H1 (cell line): ENCODE data around the gene NLRC5. TPM values are rescaled to one million over a fixed set of nuclear protein-coding genes. Genes with fewer than 3 reads are reported as not detected.

Experiments
- CTCF ChIA-PET: fragments of 300-600 bp; sonication (Branson Sonifier 250); formaldehyde crosslinking; loops from one replicate; lab custom pipeline; 2021; ENCODE audit not compliant: partially characterized antibody; lab: Charles Lee
- POLR2A ChIA-PET: fragments of 300-600 bp; sonication (Branson Sonifier 250); formaldehyde crosslinking; loops from one replicate; lab custom pipeline; 2021; ENCODE audit warnings: inconsistent platforms; ENCODE audit not compliant: partially characterized antibody; lab: Charles Lee
- DNase-seq, 2 experiments: peaks; one replicate each; pipeline versions ENCODE4 v3.0.0 to v3.0.0-alpha.2; 2010 to 2022; ENCODE audit warnings: low spot score in 2 of 2, low read depth in 1 of 2, mixed read lengths in 1 of 2
- FAIRE-seq: peaks from 2 replicates; lab custom pipeline; 2011; peaks lifted over from hg19 to GRCh38; lab: Jason Lieb, UNC
- H2AFZ ChIP-seq: 2 replicates; pipeline ENCODE4 v1.8.1; 2012; ENCODE audit warnings: low read length, inconsistent platforms
- H2AK5ac ChIP-seq: 2 replicates; pipeline ENCODE4 v1.6.1; 2013; ENCODE audit warnings: low read depth, low read length
- H2BK120ac ChIP-seq: replicated peaks from 2 replicates; pipeline ENCODE3; 2013; ENCODE audit warnings: low read depth, low read length, inconsistent platforms
- H2BK12ac ChIP-seq: 2 replicates; pipeline ENCODE4 v1.6.1; 2013; ENCODE audit warnings: low read depth, low read length
- H2BK15ac ChIP-seq: 2 replicates; pipeline ENCODE4 v1.6.1; 2013; ENCODE audit warnings: low read length
- H2BK20ac ChIP-seq: 2 replicates; pipeline ENCODE4 v1.6.1; 2013; ENCODE audit warnings: low read length
- H2BK5ac ChIP-seq: 2 replicates; pipeline ENCODE4 v1.6.1; 2013; ENCODE audit warnings: low read depth, low read length
- H3K14ac ChIP-seq: 2 replicates; pipeline ENCODE4 v1.6.1; 2013; ENCODE audit warnings: inconsistent platforms; ENCODE audit not compliant: insufficient read length
- H3K18ac ChIP-seq: 2 replicates; pipeline ENCODE4 v1.6.1; 2013; ENCODE audit warnings: low read length; ENCODE audit errors: extremely low read depth
- H3K23ac ChIP-seq: 2 replicates; pipeline ENCODE4 v1.6.1; 2013; ENCODE audit warnings: inconsistent platforms; ENCODE audit not compliant: insufficient read length
- H3K23me2 ChIP-seq: 2 replicates; pipeline ENCODE4 v1.6.1; 2013; ENCODE audit warnings: low read depth, low read length
- H3K27ac ChIP-seq: 2 replicates; pipeline ENCODE4 v1.6.1; 2011; ENCODE audit warnings: low read depth, low read length, inconsistent platforms
- H3K27me3 ChIP-seq, 4 experiments: replicated peaks in 1 of 4; 1 replicate in 1 of 4; 2 replicates in 3 of 4; pipeline versions ENCODE4 v1.6.1 to v1.8.1; 2011 to 2013; ENCODE audit warnings: low read length in 3 of 4, mild to moderate bottlenecking in 3 of 4, inconsistent platforms in 2 of 4, mixed read lengths in 2 of 4, moderate library complexity in 1 of 4; ENCODE audit not compliant: control insufficient read depth in 3 of 4, insufficient read depth in 3 of 4; ENCODE audit errors: extremely low read depth in 1 of 4
- H3K36me3 ChIP-seq, 4 experiments: 2 replicates each; pipeline versions ENCODE4 v1.6.1 to v1.8.1; 2011 to 2013; ENCODE audit warnings: mild to moderate bottlenecking in 4 of 4, low read length in 3 of 4, moderate library complexity in 2 of 4, control low read depth in 1 of 4, inconsistent platforms in 1 of 4; ENCODE audit not compliant: insufficient read depth in 4 of 4, control insufficient read depth in 2 of 4
- H3K4ac ChIP-seq: replicated peaks from 2 replicates; pipeline ENCODE3; 2013; ENCODE audit warnings: low read length, low read depth, mixed read lengths, inconsistent platforms; ENCODE audit not compliant: insufficient read length
- H3K4me1 ChIP-seq, 4 experiments: replicated peaks in 1 of 4; 1 replicate in 1 of 4; 2 replicates in 3 of 4; pipeline versions ENCODE4 v1.6.1 to v1.8.1; 2011 to 2013; ENCODE audit warnings: low read length in 3 of 4, inconsistent platforms in 2 of 4, mixed read lengths in 1 of 4; ENCODE audit not compliant: insufficient read depth in 4 of 4, control insufficient read depth in 3 of 4
- H3K4me2 ChIP-seq, 2 experiments: 2 replicates each; pipeline versions ENCODE4 v1.6.1 to v1.8.1; 2011 to 2013; ENCODE audit warnings: low read depth in 2 of 2, low read length in 2 of 2, control low read depth in 1 of 2, inconsistent platforms in 1 of 2, mild to moderate bottlenecking in 1 of 2; ENCODE audit not compliant: insufficient read depth in 1 of 2
- H3K4me3 ChIP-seq, 4 experiments: fragments of 200-600, 300-600 bp in 1 of 4; sonication (generic), shearing (Covaris generic), sonication (Bioruptor Twin) in 1 of 4; 2 replicates each; pipeline versions ENCODE4 v1.5.1 to v1.8.1; 2011 to 2016; ENCODE audit warnings: low read length in 4 of 4, low read depth in 3 of 4, control low read depth in 2 of 4, inconsistent platforms in 2 of 4, mild to moderate bottlenecking in 2 of 4, mixed read lengths in 1 of 4, moderate library complexity in 1 of 4; ENCODE audit not compliant: insufficient read depth in 2 of 4; ENCODE audit errors: extremely low read depth in 1 of 4
- H3K56ac ChIP-seq: replicated peaks from 2 replicates; pipeline ENCODE3; 2013; ENCODE audit warnings: low read depth, mild to moderate bottlenecking, mixed read lengths, low read length, inconsistent platforms; ENCODE audit not compliant: insufficient read length
- H3K79me1 ChIP-seq: 2 replicates; pipeline ENCODE4 v1.6.1; 2013; ENCODE audit warnings: low read depth, low read length, control low read depth
- H3K79me2 ChIP-seq, 2 experiments: 2 replicates each; pipeline versions ENCODE4 v1.6.1 to v1.8.1; 2012 to 2013; ENCODE audit warnings: low read length in 2 of 2, mild to moderate bottlenecking in 2 of 2, inconsistent platforms in 1 of 2; ENCODE audit not compliant: insufficient read depth in 2 of 2, control insufficient read depth in 1 of 2
- H3K9ac ChIP-seq, 4 experiments: replicated peaks in 1 of 4; 1 replicate in 1 of 4; 2 replicates in 3 of 4; pipeline versions ENCODE4 v1.6.1 to v1.8.1; 2011 to 2013; ENCODE audit warnings: low read depth in 3 of 4, low read length in 3 of 4, control low read depth in 2 of 4, mild to moderate bottlenecking in 2 of 4, moderate library complexity in 2 of 4, inconsistent platforms in 1 of 4; ENCODE audit errors: extremely low read depth in 1 of 4
- H3K9me3 ChIP-seq, 2 experiments: 2 replicates each; pipeline versions ENCODE4 v1.6.1 to v1.8.1; 2012 to 2013; ENCODE audit warnings: mild to moderate bottlenecking in 2 of 2, moderate library complexity in 2 of 2, control low read depth in 1 of 2, inconsistent platforms in 1 of 2, low read depth in 1 of 2, low read length in 1 of 2, mixed read lengths in 1 of 2; ENCODE audit not compliant: insufficient read depth in 2 of 2
- H4K20me1 ChIP-seq, 2 experiments: replicated peaks in 1 of 2; 2 replicates each; pipeline versions ENCODE3 to v1.8.1; 2011 to 2013; ENCODE audit warnings: inconsistent platforms in 2 of 2, low read length in 2 of 2, mild to moderate bottlenecking in 1 of 2; ENCODE audit not compliant: insufficient read depth in 2 of 2, control insufficient read depth in 1 of 2
- H4K5ac ChIP-seq: 2 replicates; pipeline ENCODE4 v1.6.1; 2013; ENCODE audit warnings: low read length, low read depth, mixed read lengths, inconsistent platforms; ENCODE audit not compliant: insufficient read length
- H4K8ac ChIP-seq: 2 replicates; pipeline ENCODE4 v1.8.0; 2013; ENCODE audit warnings: mild to moderate bottlenecking, moderate library complexity, low read length, inconsistent platforms; ENCODE audit not compliant: insufficient read depth; ENCODE audit errors: extremely low read depth
- H4K91ac ChIP-seq: replicated peaks from 2 replicates; pipeline ENCODE3; 2013; ENCODE audit warnings: low read length, mixed read lengths, inconsistent platforms; ENCODE audit not compliant: insufficient read length
- TBP ChIP-seq: IDR thresholded peaks from 2 replicates; pipeline ENCODE4 v1.6.1; 2011; ENCODE audit warnings: low read depth, low read length, improper control_type of control experiment
- WGBS, 2 experiments: shearing (Covaris generic) in 1 of 2; methylation state at CpG; one replicate each; pipeline versions ENCODE4 v1.1.6 to v1.1.7; 2013 to 2015; ENCODE audit warnings: low lambda C conversion rate in 2 of 2, mixed read lengths in 2 of 2, inconsistent platforms in 1 of 2, low coverage in 1 of 2, missing lambda C conversion rate in 1 of 2; ENCODE audit not compliant: insufficient replicate concordance in 2 of 2, insufficient coverage in 1 of 2, insufficient read length in 1 of 2; ENCODE audit errors: extremely low coverage in 1 of 2, missing lambda C conversion rate in 1 of 2; 5-methylcytosine and 5-hydroxymethylcytosine counted together
- polyA plus RNA-seq, 7 experiments: library from polyadenylated mRNA; depleted of rRNA in 3 of 7; stranded (reverse) in 5 of 7; unstranded in 2 of 7; fragments of >200 nt in 5 of 7; fragments of 200-250 nt in 2 of 7; gene quantifications; 1 replicate in 5 of 7; 2 replicates in 1 of 7; 4 replicates in 1 of 7; pipeline versions ENCODE4 v1.2.1 to v1.2.3, GENCODE V29; 2011 to 2013; ENCODE audit warnings: missing spikeins in 2 of 7, mixed read lengths in 2 of 7
- total RNA-seq: library from RNA; stranded (reverse); fragmentation: NEBNext Ultra II Directional; extraction: Animal tissue kit (Norgen Biotek cat#: 25700); gene quantifications from 2 replicates; pipeline ENCODE4 v1.2.1, GENCODE V29; 2021

The NLRC5 gene
- total and polyA plus RNA-seq, 2 of the 8 experiments (the other 6 are each of a cell fraction or from before 2014, with no cell fraction given), result 2.2 to 3.2 TPM

GRCh38 chr16:57042157-57043111 is 53.1 kb downstream of the NLRC5 start:
- H3K14ac ChIP-seq, result no peak overlapping the region
- POLR2A ChIA-PET, result interaction anchor here (1.1 kb wide), 1 partner anchor 111 kb away, joined by 3 read pairs; the partner anchor contains the start of gene HERPUD1
- H3K4me3 ChIP-seq, result no peak overlapping the region
- DNase-seq (no peak), FAIRE-seq (no peak)
- H3K36me3 ChIP-seq, result no peaks in the 10 kb centered on the region
- H3K79me1 ChIP-seq, result no peaks in the 10 kb centered on the region
- H2BK12ac ChIP-seq, result no peak overlapping the region
- no peak overlapping the region for H2BK15ac ChIP-seq
- H2AK5ac ChIP-seq, result no peak overlapping the region
- no peak overlapping the region for H4K5ac ChIP-seq
- no peak overlapping the region for H3K23ac ChIP-seq
- no peak overlapping the region for H3K56ac ChIP-seq
- H3K27ac ChIP-seq, result no peak overlapping the region
- H3K9ac ChIP-seq, result no peak overlapping the region
- no peak overlapping the region for H4K91ac ChIP-seq
- H2BK5ac ChIP-seq, result no peak overlapping the region
- no peaks in the 10 kb centered on the region for H3K27me3 ChIP-seq
- 93% methylated on average over 14 of the region's 14 CpGs; no CpG with 5 or more reads in 1 of the 2 experiments for WGBS, 2 experiments
- TF ChIP-seq TBP, result no peak
- H2AFZ ChIP-seq, result no peak overlapping the region
- no peak overlapping the region for H2BK20ac ChIP-seq
- H3K79me2 ChIP-seq, result no peaks in the 10 kb centered on the region
- H3K4ac ChIP-seq, result no peak overlapping the region
- H3K4me1 ChIP-seq, result no peaks in the 10 kb centered on the region
- H3K18ac ChIP-seq, result no peak overlapping the region
- no peak overlapping the region for H3K4me2 ChIP-seq
- no peaks in the 10 kb centered on the region for H4K20me1 ChIP-seq
- H3K23me2 ChIP-seq, result no peaks in the 10 kb centered on the region
- CTCF ChIA-PET, result interaction anchor here (0.8 kb wide), 1 partner anchor 80 kb away, joined by 4 read pairs; no protein-coding TSS in a partner anchor
- H4K8ac ChIP-seq, result peak overlapping the region; percentile 36; the same call in 1 of the 2 replicates
- 0 out of 4 replicates have a peak, but pooled peaks cover 0 to 5% of the 10 kb centered on the region in 2 experiments for H3K9me3 ChIP-seq
- H2BK120ac ChIP-seq, result no peak overlapping the region
